HEK293 (cell line): ENCODE results near the gene PLEKHG4.

Experiments used
- CTCF ChIA-PET: fragments of 350-600 bp; formaldehyde crosslinking; extraction: SDS; loops from one replicate; lab custom pipeline; 2021; ENCODE audit warnings: antibody characterized with exemption; lab: Yijun Ruan, JAX
- POLR2A ChIA-PET: fragments of 300-600 bp; formaldehyde crosslinking; extraction: SDS; loops from one replicate; lab custom pipeline; 2020; ENCODE audit warnings: antibody characterized with exemption, inconsistent platforms; lab: Yijun Ruan, JAX
- H3K27ac ChIP-seq: fragments of 200-500 bp; sonication (Bioruptor generic); 2 replicates; pipeline ENCODE4 v1.5.1; 2014; ENCODE audit warnings: low read depth, low read length, control low read depth, inconsistent platforms; ENCODE audit errors: extremely low read depth
- H3K36me3 ChIP-seq, 2 experiments: fragments of 200-500 bp in 1 of 2; sonication (Bioruptor generic) in 1 of 2; 1 replicate in 1 of 2; 2 replicates in 1 of 2; pipeline ENCODE4 v1.5.1; 2014 to 2017; ENCODE audit warnings: inconsistent platforms in 2 of 2, low read length in 2 of 2; ENCODE audit not compliant: control insufficient read depth in 2 of 2, insufficient read depth in 1 of 2
- H3K4me1 ChIP-seq: fragments of 200-500 bp; sonication (Bioruptor generic); 2 replicates; pipeline ENCODE4 v1.5.1; 2014; ENCODE audit warnings: mild to moderate bottlenecking, low read length, inconsistent platforms; ENCODE audit not compliant: control insufficient read depth, insufficient read depth
- H3K4me3 ChIP-seq: 2 replicates; pipeline ENCODE4 v1.5.1; 2011; ENCODE audit warnings: low read depth, mild to moderate bottlenecking, control low read depth, low read length, moderate library complexity
- H3K9me3 ChIP-seq: fragments of 200-500 bp; sonication (Bioruptor generic); 2 replicates; pipeline ENCODE4 v1.5.1; 2014; ENCODE audit warnings: low read depth, low read length, inconsistent platforms; ENCODE audit not compliant: control insufficient read depth, insufficient read depth
- EGR2 ChIP-seq: fragments of 450-650 bp; formaldehyde crosslinking; IDR thresholded peaks from 2 replicates; pipeline ENCODE4 v1.5.1; 2016; ENCODE audit warnings: low read depth, missing biosample characterization, missing genetic modification characterization
- FEZF1 ChIP-seq: fragments of 450-650 bp; formaldehyde crosslinking; IDR thresholded peaks from 2 replicates; pipeline ENCODE4 v1.5.1; 2016; ENCODE audit warnings: missing biosample characterization, missing genetic modification characterization
- GLI2 ChIP-seq: fragments of 450-650 bp; formaldehyde crosslinking; IDR thresholded peaks from 2 replicates; pipeline ENCODE4; 2017; ENCODE audit warnings: missing biosample characterization, missing genetic modification characterization, low read depth, borderline replicate concordance
- HOXC10 ChIP-seq: sonication (generic); formaldehyde crosslinking; IDR thresholded peaks from 2 replicates; pipeline ENCODE4 v1.8.1; 2023; ENCODE audit warnings: mild to moderate bottlenecking, missing genetic modification reagents
- IKZF3 ChIP-seq: fragments of 450-650 bp; IDR thresholded peaks from 2 replicates; pipeline ENCODE4 v1.5.0; 2018; ENCODE audit warnings: missing biosample characterization, mild to moderate bottlenecking, missing genetic modification characterization, moderate library complexity
- KLF1 ChIP-seq: fragments of 450-650 bp; formaldehyde crosslinking; IDR thresholded peaks from 2 replicates; pipeline ENCODE4 v1.5.1; 2016; ENCODE audit warnings: missing biosample characterization, missing genetic modification characterization
- RBAK ChIP-seq: fragments of 450-650 bp; formaldehyde crosslinking; IDR thresholded peaks from 2 replicates; pipeline ENCODE4 v1.5.1; 2016; ENCODE audit warnings: missing biosample characterization, missing genetic modification characterization
- SCRT1 ChIP-seq: fragments of 450-650 bp; formaldehyde crosslinking; IDR thresholded peaks from 2 replicates; pipeline ENCODE4 v1.5.1; 2016; ENCODE audit warnings: missing biosample characterization, missing genetic modification characterization, borderline replicate concordance
- SETDB1 ChIP-seq: IDR thresholded peaks from one replicate; pipeline ENCODE4 v1.6.1; 2017; ENCODE audit warnings: mild to moderate bottlenecking, low read length, moderate library complexity, mixed read lengths; ENCODE audit not compliant: insufficient read length
- SP3 ChIP-seq: fragments of 450-650 bp; formaldehyde crosslinking; IDR thresholded peaks from 2 replicates; pipeline ENCODE4 v1.5.1; 2016; ENCODE audit warnings: missing biosample characterization, missing genetic modification characterization
- ZBTB17 ChIP-seq: fragments of 450-650 bp; formaldehyde crosslinking; IDR thresholded peaks from 2 replicates; pipeline ENCODE4 v1.5.1; 2016; ENCODE audit warnings: missing biosample characterization, missing genetic modification characterization
- ZNF169 ChIP-seq: fragments of 450-650 bp; formaldehyde crosslinking; IDR thresholded peaks from 2 replicates; pipeline ENCODE4 v1.5.1; 2016; ENCODE audit warnings: missing biosample characterization, missing genetic modification characterization
- ZNF174 ChIP-seq: fragments of 450-650 bp; formaldehyde crosslinking; IDR thresholded peaks from 2 replicates; pipeline ENCODE4 v1.5.0; 2017; ENCODE audit warnings: missing biosample characterization, mild to moderate bottlenecking, missing genetic modification characterization
- ZNF175 ChIP-seq: fragments of 450-650 bp; formaldehyde crosslinking; IDR thresholded peaks from 2 replicates; pipeline ENCODE4 v1.5.1; 2016; ENCODE audit warnings: missing biosample characterization, missing genetic modification characterization
- ZNF239 ChIP-seq: fragments of 450-650 bp; formaldehyde crosslinking; IDR thresholded peaks from 2 replicates; pipeline ENCODE4 v1.5.1; 2016; ENCODE audit warnings: missing biosample characterization, missing genetic modification characterization
- ZNF302 ChIP-seq: fragments of 450-650 bp; formaldehyde crosslinking; IDR thresholded peaks from 2 replicates; pipeline ENCODE4 v1.5.1; 2016; ENCODE audit warnings: missing biosample characterization, missing genetic modification characterization, low read depth
- ZNF37A ChIP-seq: fragments of 450-650 bp; IDR thresholded peaks from 2 replicates; pipeline ENCODE4 v1.5.1; 2018; ENCODE audit warnings: missing biosample characterization, missing genetic modification characterization
- ZNF433 ChIP-seq: fragments of 450-650 bp; formaldehyde crosslinking; IDR thresholded peaks from 2 replicates; pipeline ENCODE4 v1.5.1; 2016; ENCODE audit warnings: missing biosample characterization, missing genetic modification characterization, low read depth
- ZNF529 ChIP-seq: fragments of 450-650 bp; formaldehyde crosslinking; IDR thresholded peaks from 2 replicates; pipeline ENCODE4 v1.5.1; 2017; ENCODE audit warnings: missing genetic modification characterization, missing biosample characterization; ENCODE audit not compliant: insufficient replicate concordance
- ZNF654 ChIP-seq: fragments of 450-650 bp; formaldehyde crosslinking; IDR thresholded peaks from 2 replicates; pipeline ENCODE4 v1.5.1; 2016; ENCODE audit warnings: low read depth, missing biosample characterization, missing genetic modification characterization
- ZNF776 ChIP-seq: fragments of 450-650 bp; formaldehyde crosslinking; IDR thresholded peaks from 2 replicates; pipeline ENCODE4 v1.5.0; 2017; ENCODE audit warnings: missing biosample characterization, missing genetic modification characterization, borderline replicate concordance
- ZSCAN23 ChIP-seq: fragments of 450-650 bp; formaldehyde crosslinking; IDR thresholded peaks from 2 replicates; pipeline ENCODE4 v1.5.1; 2016; ENCODE audit warnings: missing biosample characterization, missing genetic modification characterization
- TF ChIP-seq, protein P1 (sequence below): fragments of 450-650 bp; formaldehyde crosslinking; IDR thresholded peaks from 2 replicates; pipeline ENCODE4 v1.5.1; 2016; ENCODE audit warnings: missing biosample characterization, missing genetic modification characterization
- TF ChIP-seq, protein P2 (sequence below): fragments of 450-650 bp; formaldehyde crosslinking; IDR thresholded peaks from 2 replicates; pipeline ENCODE4 v1.5.1; 2016; ENCODE audit warnings: missing biosample characterization, missing genetic modification characterization
- TF ChIP-seq, protein P3 (sequence below): fragments of 450-650 bp; formaldehyde crosslinking; IDR thresholded peaks from 2 replicates; pipeline ENCODE4 v1.5.1; 2016; ENCODE audit warnings: missing biosample characterization, missing genetic modification characterization

The PLEKHG4 gene

DNA sequence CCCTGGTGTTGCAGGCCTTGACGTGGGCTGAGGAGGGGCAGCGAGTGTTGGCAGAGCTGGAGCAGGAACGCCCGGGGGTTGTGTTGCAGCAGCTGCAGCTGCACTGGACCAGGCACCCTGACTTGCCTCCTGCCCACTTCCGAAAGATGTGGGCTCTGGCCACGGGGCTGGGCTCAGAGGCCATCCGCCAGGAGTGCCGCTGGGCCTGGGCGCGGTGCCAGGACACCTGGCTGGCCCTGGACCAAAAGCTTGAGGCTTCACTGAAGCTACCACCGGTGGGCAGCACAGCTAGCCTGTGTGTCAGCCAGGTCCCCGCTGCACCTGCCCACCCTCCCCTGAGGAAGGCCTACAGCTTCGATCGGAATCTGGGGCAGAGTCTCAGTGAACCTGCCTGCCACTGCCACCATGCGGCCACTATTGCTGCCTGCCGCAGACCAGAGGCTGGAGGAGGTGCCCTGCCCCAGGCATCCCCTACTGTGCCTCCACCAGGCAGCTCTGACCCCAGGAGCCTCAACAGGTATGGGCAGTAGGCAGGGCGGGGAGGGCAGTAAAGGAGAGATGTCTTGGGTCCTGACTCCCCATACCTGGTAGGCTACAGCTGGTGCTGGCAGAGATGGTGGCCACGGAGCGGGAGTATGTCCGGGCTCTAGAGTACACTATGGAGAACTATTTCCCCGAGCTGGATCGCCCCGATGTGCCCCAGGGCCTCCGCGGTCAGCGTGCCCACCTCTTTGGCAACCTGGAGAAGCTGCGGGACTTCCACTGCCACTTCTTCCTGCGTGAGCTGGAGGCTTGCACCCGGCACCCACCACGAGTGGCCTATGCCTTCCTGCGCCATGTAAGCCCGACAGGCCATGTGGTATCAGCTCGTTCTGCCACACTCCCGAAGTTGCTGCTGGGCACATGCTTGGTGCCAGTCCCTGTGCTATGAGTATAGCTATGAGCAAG is 5.6 kb downstream of the PLEKHG4 start:
- no peak overlapping the region for H3K27ac ChIP-seq
- H3K36me3 ChIP-seq = peaks cover 0 to 44% of the 10 kb centered on the region in 2 experiments; a peak in 1 of 3 replicates
- POLR2A ChIA-PET = interaction anchor here (0.5 to 0.6 kb wide), 2 partner anchors 34 to 35 kb away, joined by 3 to 4 read pairs; no protein-coding TSS in a partner anchor
- H3K4me3 ChIP-seq = no peak overlapping the region
- no peaks in the 10 kb centered on the region for H3K4me1 ChIP-seq
- TF ChIP-seq, protein P1, sequence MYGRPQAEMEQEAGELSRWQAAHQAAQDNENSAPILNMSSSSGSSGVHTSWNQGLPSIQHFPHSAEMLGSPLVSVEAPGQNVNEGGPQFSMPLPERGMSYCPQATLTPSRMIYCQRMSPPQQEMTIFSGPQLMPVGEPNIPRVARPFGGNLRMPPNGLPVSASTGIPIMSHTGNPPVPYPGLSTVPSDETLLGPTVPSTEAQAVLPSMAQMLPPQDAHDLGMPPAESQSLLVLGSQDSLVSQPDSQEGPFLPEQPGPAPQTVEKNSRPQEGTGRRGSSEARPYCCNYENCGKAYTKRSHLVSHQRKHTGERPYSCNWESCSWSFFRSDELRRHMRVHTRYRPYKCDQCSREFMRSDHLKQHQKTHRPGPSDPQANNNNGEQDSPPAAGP (tag by site-specific recombination) = no peak
- TF ChIP-seq ZNF776 (tag by site-specific recombination) = no peak
- TF ChIP-seq ZNF175 (tag by site-specific recombination) = no peak
- no peak for TF ChIP-seq ZNF529 (tag by site-specific recombination)
- TF ChIP-seq ZNF302 (tag by site-specific recombination) = no peak
- TF ChIP-seq, protein P2, sequence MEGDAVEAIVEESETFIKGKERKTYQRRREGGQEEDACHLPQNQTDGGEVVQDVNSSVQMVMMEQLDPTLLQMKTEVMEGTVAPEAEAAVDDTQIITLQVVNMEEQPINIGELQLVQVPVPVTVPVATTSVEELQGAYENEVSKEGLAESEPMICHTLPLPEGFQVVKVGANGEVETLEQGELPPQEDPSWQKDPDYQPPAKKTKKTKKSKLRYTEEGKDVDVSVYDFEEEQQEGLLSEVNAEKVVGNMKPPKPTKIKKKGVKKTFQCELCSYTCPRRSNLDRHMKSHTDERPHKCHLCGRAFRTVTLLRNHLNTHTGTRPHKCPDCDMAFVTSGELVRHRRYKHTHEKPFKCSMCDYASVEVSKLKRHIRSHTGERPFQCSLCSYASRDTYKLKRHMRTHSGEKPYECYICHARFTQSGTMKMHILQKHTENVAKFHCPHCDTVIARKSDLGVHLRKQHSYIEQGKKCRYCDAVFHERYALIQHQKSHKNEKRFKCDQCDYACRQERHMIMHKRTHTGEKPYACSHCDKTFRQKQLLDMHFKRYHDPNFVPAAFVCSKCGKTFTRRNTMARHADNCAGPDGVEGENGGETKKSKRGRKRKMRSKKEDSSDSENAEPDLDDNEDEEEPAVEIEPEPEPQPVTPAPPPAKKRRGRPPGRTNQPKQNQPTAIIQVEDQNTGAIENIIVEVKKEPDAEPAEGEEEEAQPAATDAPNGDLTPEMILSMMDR = peak; percentile 48; the same call in 1 of the 2 replicates
- no peak for TF ChIP-seq SP3 (tag by site-specific recombination)
- no peak for TF ChIP-seq ZNF433 (tag by site-specific recombination)
- peak; percentile 33; the same call in 1 of the 2 replicates for TF ChIP-seq ZBTB17 (tag by site-specific recombination)
- TF ChIP-seq FEZF1 (tag by site-specific recombination) = no peak
- no peak for TF ChIP-seq SCRT1 (tag by site-specific recombination)
- CTCF ChIA-PET = interaction anchor here (0.6 to 3.8 kb wide), 27 partner anchors 8 to 186 kb away, joined by 3 to 26 read pairs (median 3); partner anchors contain the start of genes KCTD19, LRRC36, SLC9A5 and TMEM208
- no peaks in the 10 kb centered on the region for H3K9me3 ChIP-seq

- no peak overlapping the region for H3K27ac ChIP-seq
- peaks cover 0 to 42% of the 10 kb centered on the region in 2 experiments; a peak in 1 of 3 replicates for H3K36me3 ChIP-seq
- ChIA-PET POLR2A (interaction anchor here (0.7 to 0.8 kb wide), 2 partner anchors 53 to 88 kb away, joined by 3 to 5 read pairs; no protein-coding TSS in a partner anchor), CTCF (interaction anchor here (0.6 to 3.8 kb wide), 2 partner anchors 10 to 359 kb away, joined by 3 to 26 read pairs; no protein-coding TSS in a partner anchor)
- no peaks in the 10 kb centered on the region for H3K4me1 ChIP-seq
- H3K4me3 ChIP-seq = no peak overlapping the region
- no peaks in the 10 kb centered on the region for H3K9me3 ChIP-seq
- TF ChIP-seq EGR2 (tag by site-specific recombination) (0 out of 2 replicates have a peak, but pooled peaks have one; percentile 10), ZNF175 (tag by site-specific recombination) (no peak), KLF1 (tag by site-specific recombination) (no peak), ZNF239 (tag by site-specific recombination) (no peak)
Observed at GRCh38 chr16:67286441-67287235, 7.3 kb downstream of the PLEKHG4 start.

DNA sequence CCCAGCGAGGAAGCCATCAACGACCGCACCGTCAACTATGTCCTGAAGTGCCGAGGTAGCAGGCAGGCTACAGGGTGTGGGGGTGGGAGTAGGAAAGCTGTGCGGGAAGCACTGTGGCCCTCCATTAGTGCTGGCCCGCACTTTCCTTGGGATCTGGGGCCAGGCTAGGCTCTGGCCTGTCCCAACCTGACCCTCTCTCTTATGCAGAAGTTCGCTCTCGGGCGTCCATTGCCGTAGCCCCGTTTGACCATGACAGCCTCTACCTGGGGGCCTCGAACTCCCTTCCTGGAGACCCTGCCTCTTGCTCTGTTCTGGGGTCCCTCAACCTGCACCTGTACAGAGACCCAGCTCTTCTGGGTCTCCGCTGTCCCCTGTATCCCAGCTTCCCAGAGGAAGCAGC is 8.6 kb downstream of the PLEKHG4 start:
- no peaks in the 10 kb centered on the region for H3K9me3 ChIP-seq
- ChIA-PET CTCF (interaction anchor here (1.0 to 1.3 kb wide), 4 partner anchors 8 to 129 kb away, joined by 3 to 6 read pairs (median 3); partner anchors contain the start of gene ZDHHC1), POLR2A (no interaction called here)
- no peak overlapping the region for H3K27ac ChIP-seq
- H3K4me3 ChIP-seq = no peak overlapping the region
- peaks cover 0 to 31% of the 10 kb centered on the region in 2 experiments; a peak in 1 of 3 replicates for H3K36me3 ChIP-seq
- no peaks in the 10 kb centered on the region for H3K4me1 ChIP-seq
- TF ChIP-seq ZSCAN23 (no peak), GLI2 (no peak), IKZF3 (tag by site-specific recombination) (no peak), ZNF174 (no peak), HOXC10 (CRISPR knock-in tag) (no peak), ZNF169 (tag by site-specific recombination) (no peak), ZNF529 (tag by site-specific recombination) (no peak), SETDB1 (no peak), ZNF654 (tag by site-specific recombination) (no peak), ZNF37A (tag by site-specific recombination) (no peak), RBAK (tag by site-specific recombination) (no peak)
- TF ChIP-seq, protein P3, sequence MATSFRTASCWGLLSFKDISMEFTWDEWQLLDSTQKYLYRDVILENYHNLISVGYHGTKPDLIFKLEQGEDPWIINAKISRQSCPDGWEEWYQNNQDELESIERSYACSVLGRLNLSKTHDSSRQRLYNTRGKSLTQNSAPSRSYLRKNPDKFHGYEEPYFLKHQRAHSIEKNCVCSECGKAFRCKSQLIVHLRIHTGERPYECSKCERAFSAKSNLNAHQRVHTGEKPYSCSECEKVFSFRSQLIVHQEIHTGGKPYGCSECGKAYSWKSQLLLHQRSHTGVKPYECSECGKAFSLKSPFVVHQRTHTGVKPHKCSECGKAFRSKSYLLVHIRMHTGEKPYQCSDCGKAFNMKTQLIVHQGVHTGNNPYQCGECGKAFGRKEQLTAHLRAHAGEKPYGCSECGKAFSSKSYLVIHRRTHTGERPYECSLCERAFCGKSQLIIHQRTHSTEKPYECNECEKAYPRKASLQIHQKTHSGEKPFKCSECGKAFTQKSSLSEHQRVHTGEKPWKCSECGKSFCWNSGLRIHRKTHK = no peak
